H1 (cell line): ENCODE data around the gene ARF6. TPM values are rescaled to one million over a fixed set of nuclear protein-coding genes. Genes with fewer than 3 reads are reported as not detected.

Experiments
- CBX8 ChIP-seq: fragments of 300-800, 300-1000 bp; sonication (generic); IDR thresholded peaks from 2 replicates; pipeline ENCODE4 v1.7.1; 2016; ENCODE audit warnings: low read depth, low read length, borderline replicate concordance
- EGR1 ChIP-seq: IDR thresholded peaks from 2 replicates; pipeline ENCODE4 v1.6.1; 2011; ENCODE audit warnings: low read depth, low read length, borderline replicate concordance
- EZH2 ChIP-seq: fragments of 200-600 bp; sonication (generic); IDR thresholded peaks from 2 replicates; pipeline ENCODE4 v1.7.1; 2012; ENCODE audit warnings: low read depth, mild to moderate bottlenecking, moderate library complexity, low read length, inconsistent platforms; ENCODE audit not compliant: severe bottlenecking
- GABPA ChIP-seq: IDR thresholded peaks from 2 replicates; pipeline ENCODE4 v1.6.1; 2011; ENCODE audit warnings: mild to moderate bottlenecking, low read length, moderate library complexity, borderline replicate concordance; ENCODE audit not compliant: insufficient read depth
- JUND ChIP-seq: IDR thresholded peaks from 2 replicates; pipeline ENCODE4 v1.6.1; 2011; ENCODE audit warnings: mild to moderate bottlenecking, improper control_type of control experiment, low read length
- POLR2A ChIP-seq, 2 experiments: IDR thresholded peaks; 1 replicate in 1 of 2; 2 replicates in 1 of 2; pipeline ENCODE4 v1.6.1; 2011; ENCODE audit warnings: low read depth in 2 of 2, low read length in 2 of 2, mild to moderate bottlenecking in 2 of 2; ENCODE audit errors: control extremely low read depth in 1 of 2
- RAD21 ChIP-seq, 2 experiments: IDR thresholded peaks in 1 of 2; conservative IDR thresholded peaks in 1 of 2; 2 replicates each; pipeline ENCODE4 v1.6.1; 2011; ENCODE audit warnings: low read depth in 2 of 2, low read length in 2 of 2, improper control_type of control experiment in 1 of 2, inconsistent platforms in 1 of 2, mild to moderate bottlenecking in 1 of 2, moderate library complexity in 1 of 2
- RFX5 ChIP-seq: IDR thresholded peaks from 2 replicates; pipeline ENCODE4 v1.6.1; 2011; ENCODE audit warnings: low read depth, low read length, improper control_type of control experiment, borderline replicate concordance
- SUZ12 ChIP-seq: fragments of 200-600 bp; sonication (generic); IDR thresholded peaks from 2 replicates; pipeline ENCODE4 v1.6.1; 2012; ENCODE audit warnings: mild to moderate bottlenecking, inconsistent platforms, low read length, moderate library complexity, mixed read lengths
- polyA plus RNA-seq, 7 experiments: library from polyadenylated mRNA; depleted of rRNA in 3 of 7; stranded (reverse) in 5 of 7; unstranded in 2 of 7; fragments of >200 nt in 5 of 7; fragments of 200-250 nt in 2 of 7; gene quantifications; 1 replicate in 5 of 7; 2 replicates in 1 of 7; 4 replicates in 1 of 7; pipeline versions ENCODE4 v1.2.1 to v1.2.3, GENCODE V29; 2011 to 2013; ENCODE audit warnings: missing spikeins in 2 of 7, mixed read lengths in 2 of 7
- total RNA-seq: library from RNA; stranded (reverse); fragmentation: NEBNext Ultra II Directional; extraction: Animal tissue kit (Norgen Biotek cat#: 25700); gene quantifications from 2 replicates; pipeline ENCODE4 v1.2.1, GENCODE V29; 2021
- TF ChIP-seq, protein P1 (sequence below), 3 experiments: IDR thresholded peaks; 1 replicate in 2 of 3; 2 replicates in 1 of 3; pipeline versions ENCODE4 v1.5.1 to v1.6.1; 2011; ENCODE audit warnings: low read length in 3 of 3, mild to moderate bottlenecking in 3 of 3, inconsistent platforms in 2 of 3, low read depth in 1 of 3, moderate library complexity in 1 of 3; ENCODE audit not compliant: insufficient read depth in 1 of 3; ENCODE audit errors: control extremely low read depth in 1 of 3

Gene ARF6
- total and polyA plus RNA-seq, 2 of the 8 experiments (the other 6 are each of a cell fraction or from before 2014, with no cell fraction given) = 17.2 to 56.7 TPM

DNA sequence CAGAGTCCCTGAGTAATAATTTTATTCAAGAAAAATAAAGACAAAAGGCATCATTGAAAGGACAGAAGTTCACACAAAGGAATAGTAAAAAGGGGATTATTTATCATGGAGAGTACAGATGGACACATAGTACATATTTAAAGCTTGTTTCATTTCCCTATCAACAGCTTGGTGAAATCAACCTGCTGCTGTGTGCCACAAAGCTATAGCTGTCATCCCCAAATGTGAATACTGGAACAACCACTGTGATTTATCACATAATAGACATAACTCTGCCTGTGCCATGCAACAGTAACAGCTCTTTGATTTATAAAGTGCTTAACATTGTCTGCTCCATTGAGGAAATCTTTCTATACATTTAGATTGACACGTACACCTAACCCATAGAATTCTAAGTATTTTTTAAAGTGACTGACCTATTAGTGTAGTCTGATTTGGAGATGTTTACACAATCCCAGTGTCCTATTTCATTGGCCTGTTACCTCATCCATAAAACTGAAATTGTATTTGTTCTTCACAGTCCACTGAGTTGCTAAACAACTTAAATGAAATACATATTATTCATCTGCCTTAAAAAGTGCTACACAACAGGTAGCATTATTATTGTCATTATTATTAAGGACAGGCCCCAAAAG lies 43.6 kb upstream of the ARF6 start (continued):
- no peak for TF ChIP-seq EGR1
- TF ChIP-seq JUND = no peak
- TF ChIP-seq RAD21 (IDR thresholded peaks at IDR 0.05 in 1 of 2, conservative IDR thresholded peaks at IDR 0.05 in 1 of 2; ENCODE audit: low read depth in 2 of 2, low read length in 2 of 2) = no peak
- no peak for TF ChIP-seq RFX5
- no peak for TF ChIP-seq EZH2
- no peak for TF ChIP-seq CBX8
- TF ChIP-seq, protein P1, sequence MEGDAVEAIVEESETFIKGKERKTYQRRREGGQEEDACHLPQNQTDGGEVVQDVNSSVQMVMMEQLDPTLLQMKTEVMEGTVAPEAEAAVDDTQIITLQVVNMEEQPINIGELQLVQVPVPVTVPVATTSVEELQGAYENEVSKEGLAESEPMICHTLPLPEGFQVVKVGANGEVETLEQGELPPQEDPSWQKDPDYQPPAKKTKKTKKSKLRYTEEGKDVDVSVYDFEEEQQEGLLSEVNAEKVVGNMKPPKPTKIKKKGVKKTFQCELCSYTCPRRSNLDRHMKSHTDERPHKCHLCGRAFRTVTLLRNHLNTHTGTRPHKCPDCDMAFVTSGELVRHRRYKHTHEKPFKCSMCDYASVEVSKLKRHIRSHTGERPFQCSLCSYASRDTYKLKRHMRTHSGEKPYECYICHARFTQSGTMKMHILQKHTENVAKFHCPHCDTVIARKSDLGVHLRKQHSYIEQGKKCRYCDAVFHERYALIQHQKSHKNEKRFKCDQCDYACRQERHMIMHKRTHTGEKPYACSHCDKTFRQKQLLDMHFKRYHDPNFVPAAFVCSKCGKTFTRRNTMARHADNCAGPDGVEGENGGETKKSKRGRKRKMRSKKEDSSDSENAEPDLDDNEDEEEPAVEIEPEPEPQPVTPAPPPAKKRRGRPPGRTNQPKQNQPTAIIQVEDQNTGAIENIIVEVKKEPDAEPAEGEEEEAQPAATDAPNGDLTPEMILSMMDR (IDR thresholded peaks at IDR 0.05; ENCODE audit: control extremely low read depth in 1 of 3, insufficient read depth in 1 of 3, low read depth in 1 of 3, low read length in 3 of 3) = no peak
- no peak for TF ChIP-seq SUZ12
- no peak for TF ChIP-seq GABPA
- no peak for TF ChIP-seq POLR2A (IDR thresholded peaks at IDR 0.05; ENCODE audit: control extremely low read depth in 1 of 2, low read depth in 2 of 2, low read length in 2 of 2)
- TF ChIP-seq, all 59 proteins: peak for 0
